Inflammatory macrophage (primary cell): Measurements from ENCODE around the gene MFAP3.
A peak's percentile ranks its signal among the peaks of the same experiment; 100 is the strongest.
"Not testable (repeated sequence)": the region's sequence is repeated elsewhere in the genome, so short reads cannot be mapped to it uniquely, and the experiment has no call there.

Experiments
- DNase-seq, 2 donors: peaks; one replicate each; pipeline ENCODE4 v3.0.0-alpha.2; 2020 to 2022

MFAP3 gene

GRCh38 chr5:154053468-154053867 is 14.7 kb downstream of the MFAP3 start:
- no peak for DNase-seq

GRCh38 chr5:154055201-154055600 is 16.4 kb downstream of the MFAP3 start:
- DNase-seq: no peak

GRCh38 chr5:154058055-154059038 is 19.6 kb downstream of the MFAP3 start:
- peak; percentile 21 to 22 for DNase-seq

- DNase-seq: no peak
Measured at GRCh38 chr5:154059039-154059430, 20.3 kb downstream of the MFAP3 start.

- no peak for DNase-seq
Measured at GRCh38 chr5:154059583-154059982, 20.8 kb downstream of the MFAP3 start.

GRCh38 chr5:154060606-154061005 is 21.8 kb downstream of the MFAP3 start:
- DNase-seq: no peak

GRCh38 chr5:154063372-154063771 is 24.6 kb downstream of the MFAP3 start:
- no peak for DNase-seq

GRCh38 chr5:154065971-154066370 is 27.2 kb downstream of the MFAP3 start:
- no peak for DNase-seq

- DNase-seq: not testable (repeated sequence)
Measured at GRCh38 chr5:154069854-154070253, 31.1 kb downstream of the MFAP3 start.

- no peak for DNase-seq
Measured at GRCh38 chr5:154071799-154072413, 33.1 kb downstream of the MFAP3 start.

GRCh38 chr5:154072414-154073171 is 33.8 kb downstream of the MFAP3 start:
- peak; percentile 69 to 81 for DNase-seq

- no peak for DNase-seq
Measured at GRCh38 chr5:154076240-154076922, 37.6 kb downstream of the MFAP3 start.

GRCh38 chr5:154077696-154078095 is 38.9 kb downstream of the MFAP3 start:
- peak; percentile 5 to 32 for DNase-seq

- DNase-seq: peak; percentile 24 to 60
Measured at GRCh38 chr5:154078272-154078671, 39.5 kb downstream of the MFAP3 start.

- no peak for DNase-seq
Measured at GRCh38 chr5:154081246-154081645, 42.5 kb downstream of the MFAP3 start.

GRCh38 chr5:154084062-154084639 is 45.4 kb downstream of the MFAP3 start:
- DNase-seq: no peak

- no peak for DNase-seq
Measured at GRCh38 chr5:154086146-154086545, 47.4 kb downstream of the MFAP3 start.

GRCh38 chr5:154086641-154087040 is 47.9 kb downstream of the MFAP3 start:
- DNase-seq: no peak

- DNase-seq: no peak
Measured at GRCh38 chr5:154087260-154087659, 48.5 kb downstream of the MFAP3 start.

GRCh38 chr5:154088801-154089200 is 50.0 kb downstream of the MFAP3 start:
- DNase-seq: no peak

GRCh38 chr5:154090656-154091055 is 51.9 kb downstream of the MFAP3 start:
- no peak for DNase-seq
